Fibroblast of skin of abdomen (primary cell): ENCODE data around the gene EGFR.

Experiments
- DNase-seq: peaks from one replicate; pipeline ENCODE4 v3.0.0-alpha.2; 2013

Gene EGFR

GRCh38 chr7:55128693-55129394 is 110.0 kb downstream of the EGFR start:
- peak; percentile 82 for DNase-seq

GRCh38 chr7:55129541-55130394 is 111.0 kb downstream of the EGFR start:
- peak; percentile 73 for DNase-seq

- peak; percentile 49 for DNase-seq
These were observed 111.8 kb downstream of the EGFR start for GRCh38 chr7:55130395-55131141.

DNA sequence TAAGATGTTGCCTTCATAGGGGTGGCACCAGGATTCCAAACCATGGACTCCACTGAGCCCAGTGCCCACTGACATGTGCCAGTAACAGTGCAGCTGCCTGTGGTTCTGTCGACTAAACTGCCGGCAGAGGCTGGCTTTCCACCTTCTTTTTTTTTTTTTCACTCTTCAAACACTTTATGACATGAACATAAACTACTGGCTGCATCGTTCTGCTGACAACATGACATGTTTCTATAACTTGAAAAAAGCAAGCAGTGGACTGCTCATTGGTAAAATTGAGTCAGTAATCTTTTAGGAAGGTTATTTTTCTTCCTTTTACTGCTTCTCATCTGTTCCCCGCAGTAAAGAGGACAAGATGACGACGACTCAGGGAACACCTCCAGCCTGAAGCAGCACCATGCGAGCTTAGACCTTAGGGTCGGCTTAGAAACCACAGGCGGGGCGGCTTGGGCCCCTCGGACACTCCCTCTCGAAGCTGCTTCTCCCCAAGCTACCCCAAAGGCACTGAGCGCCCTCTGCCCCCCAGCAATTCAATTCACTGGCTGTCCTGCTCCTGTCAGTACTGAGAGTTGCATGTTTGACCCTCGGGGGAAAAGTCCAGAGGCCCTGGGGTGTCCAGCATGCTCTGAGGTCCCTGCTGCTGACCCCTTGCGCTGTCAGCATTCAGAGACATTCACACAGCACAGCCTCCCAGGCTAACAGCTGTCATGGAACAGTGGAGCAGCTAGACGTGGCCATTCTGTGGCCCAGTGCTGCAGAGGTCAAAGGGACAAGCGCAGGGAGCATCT is 112.5 kb downstream of the EGFR start:
- DNase-seq = no peak

DNA sequence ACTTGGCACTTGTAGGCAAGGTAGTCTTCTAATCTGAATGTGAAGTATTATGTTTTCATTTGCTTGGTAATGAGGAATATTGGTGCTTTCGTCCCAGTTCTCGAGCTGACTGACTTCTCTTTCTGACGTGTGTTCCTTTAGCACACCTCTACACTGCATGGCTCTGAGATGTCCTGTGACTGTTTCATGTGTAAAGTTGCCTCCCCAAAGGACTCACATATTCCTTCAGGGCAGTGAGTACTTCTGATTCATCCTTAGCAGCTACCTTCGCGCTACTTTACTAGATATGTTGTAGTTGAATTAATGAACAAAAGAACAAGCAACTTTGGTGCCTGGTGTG is 113.7 kb downstream of the EGFR start:
- no peak for DNase-seq

GRCh38 chr7:55132890-55133551 is 114.2 kb downstream of the EGFR start:
- peak; percentile 98 for DNase-seq

DNA sequence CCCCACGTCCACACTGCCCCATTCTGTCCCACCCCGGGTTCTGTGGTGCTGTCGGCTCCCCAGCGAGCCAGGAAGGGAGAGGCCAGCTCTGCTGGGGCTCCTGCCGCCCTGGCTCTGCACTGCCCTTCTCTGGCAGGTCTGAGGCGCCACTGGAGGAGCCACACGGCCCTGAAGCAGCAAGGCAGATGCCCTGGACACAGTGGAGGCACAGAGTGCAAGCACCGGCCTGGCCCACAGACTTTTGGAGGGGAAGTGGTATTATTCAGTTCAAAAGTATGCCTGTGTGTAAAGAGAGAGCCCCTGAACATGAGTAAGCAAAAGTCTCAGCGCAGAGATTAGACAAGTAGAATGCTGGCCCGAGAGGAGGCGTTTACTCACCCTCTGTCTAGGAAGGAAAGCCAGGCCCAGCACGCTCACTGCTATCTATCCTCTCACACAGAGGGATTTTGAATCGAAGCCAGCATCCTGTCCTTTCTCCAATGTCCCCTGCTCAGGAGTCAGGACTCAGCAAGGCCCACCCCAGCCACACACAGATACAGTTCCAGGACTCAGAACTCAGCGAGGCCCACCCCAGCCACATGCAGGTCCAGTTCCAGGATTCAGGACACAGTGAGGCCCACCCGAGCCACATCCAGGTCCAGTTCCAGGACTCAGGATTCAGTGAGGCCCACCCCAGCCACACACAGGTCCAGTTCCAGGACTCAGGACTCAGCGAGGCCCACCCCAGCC is 115.0 kb downstream of the EGFR start:
- peak; percentile 99 for DNase-seq

- no peak for DNase-seq
These were observed 115.5 kb downstream of the EGFR start for GRCh38 chr7:55134359-55134725.

DNA sequence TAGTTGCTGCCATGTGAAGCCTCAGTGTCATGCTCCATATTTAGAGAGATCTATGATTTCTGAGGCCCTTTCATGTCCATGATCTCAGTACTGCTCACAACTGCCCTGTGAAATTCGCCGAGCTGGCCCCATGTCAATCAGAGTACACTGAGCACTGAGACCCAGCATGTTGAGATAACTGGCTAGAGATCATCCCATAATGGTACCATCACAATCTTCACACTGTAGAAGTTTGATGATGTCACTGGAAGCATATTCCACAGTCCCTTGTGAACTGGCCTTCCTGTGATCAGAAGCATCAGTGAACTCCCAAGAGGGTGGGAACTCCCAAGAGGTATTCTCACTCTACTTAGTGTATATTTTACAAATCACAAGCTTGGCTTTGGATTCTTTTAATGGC is 116.0 kb downstream of the EGFR start:
- no peak for DNase-seq

- no peak for DNase-seq
These were observed 116.6 kb downstream of the EGFR start for GRCh38 chr7:55135462-55135861.

DNA sequence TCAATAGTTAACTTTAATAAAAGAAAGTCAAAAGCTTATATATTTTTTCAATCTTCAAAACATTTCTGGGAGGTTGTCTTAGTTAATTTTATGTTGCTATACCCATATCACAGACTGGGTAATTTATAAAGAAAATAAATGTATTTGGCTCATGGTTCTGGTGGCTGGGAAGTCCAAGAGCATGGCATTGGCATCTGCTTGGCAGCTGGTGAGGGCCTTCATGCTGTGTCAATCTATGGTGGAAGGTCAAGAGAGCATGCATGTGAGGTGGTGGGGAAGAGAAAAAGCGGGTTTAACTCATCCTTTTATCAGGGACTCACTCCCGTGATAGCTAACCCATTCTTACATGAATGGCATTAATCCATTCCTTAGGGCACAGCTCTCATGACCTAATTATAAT is 119.8 kb downstream of the EGFR start:
- DNase-seq = no peak

DNA sequence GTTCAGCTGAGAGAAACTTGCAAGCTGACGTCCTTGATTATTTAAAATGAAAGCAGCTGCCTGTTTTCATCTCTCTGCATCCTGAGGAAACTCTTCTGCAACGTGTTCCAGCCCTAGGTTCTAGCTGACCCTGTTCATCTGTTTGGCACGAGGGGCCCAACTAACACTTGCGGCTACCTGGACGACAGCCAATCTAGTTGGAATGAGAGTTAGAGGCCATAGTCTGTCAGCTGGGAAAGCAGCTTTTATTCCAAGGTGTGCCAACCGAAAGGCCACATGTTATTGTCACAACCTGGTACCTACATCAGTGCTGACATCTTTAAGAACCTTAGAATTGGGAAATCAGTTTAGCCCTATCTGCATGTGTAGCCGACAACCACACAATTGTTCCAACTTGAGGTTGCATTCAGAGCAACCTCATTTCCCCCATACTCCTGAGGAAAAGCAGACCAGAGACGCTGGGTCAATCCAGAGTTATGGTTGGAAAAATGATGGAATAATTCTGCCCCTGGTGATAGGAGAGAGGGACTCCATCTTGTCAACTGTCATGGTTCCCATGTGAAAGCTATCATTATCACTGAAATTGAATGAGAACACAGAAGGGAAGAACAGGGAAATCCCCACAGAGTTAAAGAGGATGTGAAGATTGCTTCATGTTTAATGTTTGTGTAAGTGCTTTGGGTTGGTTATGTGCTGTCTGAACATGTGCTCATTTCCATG is 121.6 kb downstream of the EGFR start:
- DNase-seq = peak; percentile 42

DNA sequence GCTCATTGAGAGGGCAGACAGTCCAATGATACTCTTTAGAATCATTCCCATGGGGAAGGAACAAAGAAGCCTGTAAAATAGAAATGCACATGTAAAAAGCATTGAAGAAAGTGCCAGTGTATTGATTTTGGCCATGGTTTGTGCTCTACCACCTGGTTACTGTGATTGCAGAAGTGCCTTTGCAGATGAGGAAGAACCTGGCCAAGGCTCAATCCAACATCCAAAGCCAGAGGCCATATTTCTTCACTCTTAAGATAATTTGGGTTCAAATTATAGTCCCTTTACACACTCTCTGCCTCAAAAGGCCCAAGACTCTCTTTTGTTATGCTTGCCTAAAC is 122.1 kb downstream of the EGFR start:
- DNase-seq = no peak

- DNase-seq = no peak
These were observed 124.2 kb downstream of the EGFR start for GRCh38 chr7:55142919-55143600.

- no peak for DNase-seq
These were observed 125.8 kb downstream of the EGFR start for GRCh38 chr7:55144333-55145317.

DNA sequence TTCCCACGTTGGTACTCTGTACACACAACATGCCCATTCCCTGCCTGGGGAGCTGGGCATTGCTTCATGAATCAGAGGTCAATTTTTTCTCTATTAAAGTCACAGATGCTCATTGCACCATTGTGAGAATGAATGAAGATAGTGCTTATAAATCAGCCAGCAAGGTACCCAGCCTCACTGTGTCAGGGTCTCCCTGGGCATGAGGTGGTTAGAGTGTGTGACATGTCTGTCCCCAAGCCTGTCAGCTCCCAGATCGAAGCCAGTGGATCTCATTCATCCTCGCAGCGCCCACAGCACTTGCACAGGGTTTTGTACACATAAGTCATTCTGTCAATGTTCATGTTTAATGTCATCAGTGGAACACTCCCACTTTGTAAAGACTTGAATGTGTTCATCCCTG is 126.8 kb downstream of the EGFR start:
- no peak for DNase-seq

- DNase-seq = no peak
These were observed 128.3 kb downstream of the EGFR start for GRCh38 chr7:55147101-55147500.

DNA sequence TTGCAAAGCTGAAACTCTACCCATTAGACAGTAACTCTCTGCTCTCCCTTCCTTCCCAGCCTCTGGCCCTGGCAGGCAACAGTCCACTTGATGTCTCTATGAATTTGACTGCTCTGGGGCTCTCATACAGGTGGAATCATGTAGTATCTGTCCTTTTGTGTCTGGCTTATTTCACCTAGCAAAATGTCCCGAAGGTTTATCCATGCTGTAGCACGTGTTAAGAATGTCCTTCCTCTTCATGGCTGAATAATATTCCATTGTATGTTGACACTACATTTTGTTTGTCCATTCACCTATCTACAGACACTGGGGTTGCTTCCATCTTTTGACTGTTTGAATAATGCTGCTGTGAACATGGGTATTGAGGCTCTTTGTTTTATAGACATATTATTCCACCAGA is 128.9 kb downstream of the EGFR start:
- no peak for DNase-seq

GRCh38 chr7:55148571-55148970 is 129.8 kb downstream of the EGFR start:
- DNase-seq = peak; percentile 21
